Skeletal muscle tissue (tissue), 4 donors: Measurements from ENCODE around the gene EIF5B. TPM values are rescaled to one million over a fixed set of nuclear protein-coding genes. Genes with fewer than 3 reads are reported as not detected.
"Not testable (repeated sequence)": the region's sequence is repeated elsewhere in the genome, so short reads cannot be mapped to it uniquely, and the experiment has no call there.

Source experiments
- H3K27ac ChIP-seq: one replicate; pipeline ENCODE4 v1.7.0; 2013; ENCODE audit warnings: mild to moderate bottlenecking, low read depth, low read length, inconsistent platforms
- H3K27me3 ChIP-seq, 3 donors: one replicate each; pipeline ENCODE4 v1.7.0; 2013; ENCODE audit warnings: low read length in 3 of 3; ENCODE audit not compliant: control insufficient read depth in 3 of 3, insufficient read depth in 3 of 3
- H3K36me3 ChIP-seq, 3 donors: one replicate each; pipeline ENCODE4 v1.7.0; 2013; ENCODE audit warnings: low read length in 3 of 3; ENCODE audit not compliant: control insufficient read depth in 3 of 3, insufficient read depth in 3 of 3
- H3K4me1 ChIP-seq, 3 donors: one replicate each; pipeline ENCODE4 v1.7.0; 2013; ENCODE audit warnings: low read length in 3 of 3, mild to moderate bottlenecking in 3 of 3; ENCODE audit not compliant: control insufficient read depth in 3 of 3, insufficient read depth in 3 of 3
- H3K4me3 ChIP-seq, 3 donors: one replicate each; pipeline ENCODE4 v1.7.0; 2013; ENCODE audit warnings: low read length in 3 of 3
- H3K9ac ChIP-seq, 3 donors: one replicate each; pipeline ENCODE4 v1.7.0; 2013; ENCODE audit warnings: low read length in 3 of 3, mild to moderate bottlenecking in 3 of 3, moderate library complexity in 2 of 3, low read depth in 1 of 3
- H3K9me3 ChIP-seq, 3 donors: one replicate each; pipeline ENCODE4 v1.7.0; 2013; ENCODE audit warnings: low read length in 3 of 3; ENCODE audit not compliant: control insufficient read depth in 3 of 3
- total RNA-seq: library from RNA; depleted of rRNA; stranded (reverse); fragments of >200 nt; gene quantifications from one replicate; pipeline ENCODE4 v1.2.3, GENCODE V29; 2014
- donor health status: Osteomylitis.

The EIF5B gene
- total RNA-seq: 11.0 TPM

- H3K27ac ChIP-seq: peak within 1 kb of the TSS; percentile 95
- peak within 1 kb of the TSS; percentile 97 to 98 (median 98) for H3K4me3 ChIP-seq
- peak within 1 kb of the TSS; percentile 93 to 96 (median 95) for H3K9ac ChIP-seq
- H3K27me3 ChIP-seq: no peaks in the 10 kb centered on the region
- peaks cover 0 to 4% (median 1%) of the 10 kb centered on the region in 3 donors for H3K36me3 ChIP-seq
- H3K9me3 ChIP-seq: no peaks in the 10 kb centered on the region
- H3K4me1 ChIP-seq: peaks cover 5 to 23% (median 19%) of the 10 kb centered on the region in 3 donors
Observed at GRCh38 chr2:99337113-99338028, at the start of gene EIF5B. TSS of gene EIF5B (plus strand) at chr2:99337389. CDS start at chr2:99337555, 166 bp downstream.

- no peak overlapping the region for H3K9ac ChIP-seq
- no peak overlapping the region for H3K27ac ChIP-seq
- H3K27me3 ChIP-seq: no peaks in the 10 kb centered on the region
- H3K4me3 ChIP-seq: no peak overlapping the region
- peaks cover 9 to 12% (median 12%) of the 10 kb centered on the region in 3 donors for H3K36me3 ChIP-seq
- no peaks in the 10 kb centered on the region for H3K4me1 ChIP-seq
- no peaks in the 10 kb centered on the region for H3K9me3 ChIP-seq
Observed at GRCh38 chr2:99297994-99298393, 39.2 kb upstream of the EIF5B start.

GRCh38 chr2:99299580-99299979 is 37.6 kb upstream of the EIF5B start:
- peaks cover 9 to 20% (median 18%) of the 10 kb centered on the region in 3 donors for H3K36me3 ChIP-seq
- H3K9ac ChIP-seq: no peak overlapping the region
- no peak overlapping the region for H3K27ac ChIP-seq
- H3K9me3 ChIP-seq: no peaks in the 10 kb centered on the region
- no peaks in the 10 kb centered on the region for H3K27me3 ChIP-seq
- no peaks in the 10 kb centered on the region for H3K4me1 ChIP-seq
- H3K4me3 ChIP-seq: no peak overlapping the region

GRCh38 chr2:99301097-99301496 is 36.1 kb upstream of the EIF5B start, which contains the start of gene LYG1:
TSS of gene LYG1 (minus strand) at chr2:99301197. CDS start at chr2:99295670, 5,527 bp downstream.
- H3K27me3 ChIP-seq, H3K4me1 ChIP-seq: not testable (repeated sequence)
- peaks cover 9 to 24% (median 18%) of the 10 kb centered on the region in 3 donors for H3K36me3 ChIP-seq

GRCh38 chr2:99317161-99317872 is 19.9 kb upstream of the EIF5B start:
- Histone ChIP-seq H3K4me1 (no peaks in the 10 kb centered on the region), H3K36me3 (peaks cover 6 to 37% (median 31%) of the 10 kb centered on the region in 3 donors), H3K4me3 (no peak overlapping the region), H3K27ac (no peak overlapping the region), H3K27me3 (no peaks in the 10 kb centered on the region), H3K9me3 (no peaks in the 10 kb centered on the region), H3K9ac (no peak overlapping the region)

More at GRCh38 chr2:99301097-99301496, 36.1 kb upstream of the EIF5B start, which contains the start of gene LYG1:
- H3K4me3 ChIP-seq, H3K9ac ChIP-seq, H3K27ac ChIP-seq, H3K9me3 ChIP-seq: not testable (repeated sequence)

GRCh38 chr2:99317873-99318200 is 19.4 kb upstream of the EIF5B start:
- H3K4me1 ChIP-seq, H3K4me3 ChIP-seq: not testable (repeated sequence)
- H3K36me3 ChIP-seq: peaks cover 6 to 40% (median 34%) of the 10 kb centered on the region in 3 donors

GRCh38 chr2:99325384-99325783 is 11.8 kb upstream of the EIF5B start:
- Histone ChIP-seq H3K9me3 (no peaks in the 10 kb centered on the region), H3K27me3 (no peaks in the 10 kb centered on the region), H3K27ac (no peak overlapping the region), H3K4me3 (no peak overlapping the region), H3K4me1 (no peaks in the 10 kb centered on the region), H3K36me3 (peaks cover 26 to 59% (median 59%) of the 10 kb centered on the region in 3 donors), H3K9ac (no peak overlapping the region)

More at GRCh38 chr2:99317873-99318200, 19.4 kb upstream of the EIF5B start:
- not testable (repeated sequence) for H3K27ac ChIP-seq, H3K27me3 ChIP-seq, H3K9ac ChIP-seq, H3K9me3 ChIP-seq

- Histone ChIP-seq H3K4me1 (peaks cover 5 to 23% (median 19%) of the 10 kb centered on the region in 3 donors), H3K27me3 (no peaks in the 10 kb centered on the region), H3K36me3 (peaks cover 5 to 14% (median 11%) of the 10 kb centered on the region in 3 donors), H3K27ac (peak within 1 kb of the TSS; percentile 95), H3K9ac (peak within 1 kb of the TSS; percentile 93 to 96 (median 95)), H3K9me3 (no peaks in the 10 kb centered on the region), H3K4me3 (peak within 1 kb of the TSS; percentile 97 to 98 (median 98))
Observed at GRCh38 chr2:99335911-99336803, 1.0 kb upstream of the EIF5B start, which contains the start of gene TXNDC9. TSS of gene TXNDC9 (minus strand) at chr2:99336333. CDS start at chr2:99333210, 3,123 bp downstream.

GRCh38 chr2:99336804-99337112 is 431 bp upstream of the EIF5B start:
- H3K9me3 ChIP-seq: no peaks in the 10 kb centered on the region
- peak overlapping the region; percentile 84 to 98 (median 90) for H3K4me3 ChIP-seq
- H3K27me3 ChIP-seq: no peaks in the 10 kb centered on the region
- peak overlapping the region; percentile 90 to 95 (median 93) for H3K9ac ChIP-seq
- H3K4me1 ChIP-seq: peaks cover 5 to 23% (median 19%) of the 10 kb centered on the region in 3 donors
- peak overlapping the region; percentile 95 for H3K27ac ChIP-seq
- H3K36me3 ChIP-seq: peaks cover 5 to 10% (median 7%) of the 10 kb centered on the region in 3 donors
